ENCODE results near the gene ACSL4. TPM values are rescaled to one million over a fixed set of nuclear protein-coding genes. Genes with fewer than 3 reads are reported as not detected.

Gene ACSL4
- total RNA-seq, 1 experiment from 2014 or later = 55.2 TPM

DNA sequence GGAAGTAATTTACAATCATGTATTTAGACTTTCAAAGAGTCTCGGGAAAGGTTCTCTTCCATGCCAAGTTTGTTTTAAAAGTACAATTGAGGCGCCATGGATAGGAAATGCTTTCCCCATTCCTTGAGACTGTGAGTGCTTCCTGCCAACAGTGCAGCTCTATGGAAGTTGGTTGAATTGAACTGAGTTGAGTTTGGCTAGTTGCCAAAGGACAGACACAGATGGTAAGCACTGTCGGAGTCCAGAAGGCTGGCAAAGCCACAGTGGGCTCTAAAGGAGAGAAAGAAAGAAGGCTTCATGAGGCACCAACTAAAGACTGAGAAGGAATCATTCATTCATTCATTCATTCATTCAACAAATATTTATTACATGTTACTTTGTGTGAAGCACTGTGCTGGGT is 103.7 kb downstream of the ACSL4 start:
- no peak overlapping the region for H3K27ac ChIP-seq (ENCODE audit: low read length)
- no peaks in the 10 kb centered on the region for H3K9me3 ChIP-seq (ENCODE audit: control insufficient read depth, insufficient read depth, low read depth, low read length)
- no peaks in the 10 kb centered on the region for H3K27me3 ChIP-seq (ENCODE audit: control insufficient read depth, insufficient read depth, low read length)
- no peak for DNase-seq (ENCODE audit: low read depth, low spot score)
- BruUV-seq (replicated peaks) = no TSS peak
- ChIA-PET POLR2A (no interaction called here), CTCF (no interaction called here)
- no peak overlapping the region for H3K4me3 ChIP-seq (ENCODE audit: low read depth in 2 of 2, low read length in 2 of 2)
- no peak for ATAC-seq
- H3K4me1 ChIP-seq (ENCODE audit: control insufficient read depth, insufficient read depth, low read length) = no peaks in the 10 kb centered on the region
- intact Hi-C loops (cut with micrococcal nuclease; ENCODE audit: unreplicated experiment) = no loop called here
- H3K36me3 ChIP-seq (ENCODE audit: control insufficient read depth, insufficient read depth, low read length) = no peaks in the 10 kb centered on the region
- in situ Hi-C loops (cut with HindIII; ENCODE audit: low pct_unique_long_range_greater_than_20kb, low sequenced_read_pairs) = no loop called here
- TF ChIP-seq, protein P1, sequence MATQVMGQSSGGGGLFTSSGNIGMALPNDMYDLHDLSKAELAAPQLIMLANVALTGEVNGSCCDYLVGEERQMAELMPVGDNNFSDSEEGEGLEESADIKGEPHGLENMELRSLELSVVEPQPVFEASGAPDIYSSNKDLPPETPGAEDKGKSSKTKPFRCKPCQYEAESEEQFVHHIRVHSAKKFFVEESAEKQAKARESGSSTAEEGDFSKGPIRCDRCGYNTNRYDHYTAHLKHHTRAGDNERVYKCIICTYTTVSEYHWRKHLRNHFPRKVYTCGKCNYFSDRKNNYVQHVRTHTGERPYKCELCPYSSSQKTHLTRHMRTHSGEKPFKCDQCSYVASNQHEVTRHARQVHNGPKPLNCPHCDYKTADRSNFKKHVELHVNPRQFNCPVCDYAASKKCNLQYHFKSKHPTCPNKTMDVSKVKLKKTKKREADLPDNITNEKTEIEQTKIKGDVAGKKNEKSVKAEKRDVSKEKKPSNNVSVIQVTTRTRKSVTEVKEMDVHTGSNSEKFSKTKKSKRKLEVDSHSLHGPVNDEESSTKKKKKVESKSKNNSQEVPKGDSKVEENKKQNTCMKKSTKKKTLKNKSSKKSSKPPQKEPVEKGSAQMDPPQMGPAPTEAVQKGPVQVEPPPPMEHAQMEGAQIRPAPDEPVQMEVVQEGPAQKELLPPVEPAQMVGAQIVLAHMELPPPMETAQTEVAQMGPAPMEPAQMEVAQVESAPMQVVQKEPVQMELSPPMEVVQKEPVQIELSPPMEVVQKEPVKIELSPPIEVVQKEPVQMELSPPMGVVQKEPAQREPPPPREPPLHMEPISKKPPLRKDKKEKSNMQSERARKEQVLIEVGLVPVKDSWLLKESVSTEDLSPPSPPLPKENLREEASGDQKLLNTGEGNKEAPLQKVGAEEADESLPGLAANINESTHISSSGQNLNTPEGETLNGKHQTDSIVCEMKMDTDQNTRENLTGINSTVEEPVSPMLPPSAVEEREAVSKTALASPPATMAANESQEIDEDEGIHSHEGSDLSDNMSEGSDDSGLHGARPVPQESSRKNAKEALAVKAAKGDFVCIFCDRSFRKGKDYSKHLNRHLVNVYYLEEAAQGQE (IDR thresholded peaks at IDR 0.05; ENCODE audit: insufficient read depth in 1 of 2, low read depth in 2 of 2, low read length in 1 of 2) = no peak
- TF ChIP-seq POLR2AphosphoS5 (IDR thresholded peaks at IDR 0.05; ENCODE audit: low read depth, low read length) (no peak), SIN3A (IDR thresholded peaks at IDR 0.05; ENCODE audit: borderline replicate concordance, insufficient read depth, low read depth, low read length) (no peak)

DNA sequence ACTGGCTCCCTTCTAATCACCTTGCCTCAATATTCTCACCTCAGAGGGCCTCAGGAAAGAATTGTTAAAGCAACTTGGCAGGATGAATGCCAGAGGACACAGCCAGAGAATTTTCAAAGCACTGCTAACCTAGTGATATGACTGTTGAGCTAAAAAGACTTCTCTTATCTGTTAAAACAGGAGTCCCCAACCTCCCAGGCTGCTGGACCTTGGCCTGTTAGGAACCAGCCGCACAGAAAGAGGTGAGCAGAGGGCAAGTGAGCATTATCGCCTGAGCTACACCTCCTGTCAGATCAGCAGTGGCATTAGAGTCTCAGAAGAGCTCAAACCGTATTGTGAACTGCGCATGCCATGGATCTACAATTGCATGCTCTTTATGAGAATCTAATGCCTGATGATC is 106.4 kb downstream of the ACSL4 start:
- no peaks in the 10 kb centered on the region for H3K27me3 ChIP-seq (ENCODE audit: control insufficient read depth, insufficient read depth, low read length)
- H3K9me3 ChIP-seq (ENCODE audit: control insufficient read depth, insufficient read depth, low read depth, low read length) = no peaks in the 10 kb centered on the region
- DNase-seq (ENCODE audit: low read depth, low spot score) (no peak), ATAC-seq (no peak)
- no peaks in the 10 kb centered on the region for H3K36me3 ChIP-seq (ENCODE audit: control insufficient read depth, insufficient read depth, low read length)
- POLR2A ChIA-PET = interaction anchor here (0.7 kb wide), 1 partner anchor 505 kb away, joined by 4 read pairs; no protein-coding TSS in a partner anchor
- no peak for TF ChIP-seq TCF7L2 (IDR thresholded peaks at IDR 0.05; ENCODE audit: low read depth, low read length)
- TF ChIP-seq POLR2AphosphoS5 (IDR thresholded peaks at IDR 0.05; ENCODE audit: low read depth, low read length) = no peak
- TF ChIP-seq, protein P1 (IDR thresholded peaks at IDR 0.05; ENCODE audit: insufficient read depth in 1 of 2, low read depth in 2 of 2, low read length in 1 of 2) = no peak
- TF ChIP-seq, protein P2, sequence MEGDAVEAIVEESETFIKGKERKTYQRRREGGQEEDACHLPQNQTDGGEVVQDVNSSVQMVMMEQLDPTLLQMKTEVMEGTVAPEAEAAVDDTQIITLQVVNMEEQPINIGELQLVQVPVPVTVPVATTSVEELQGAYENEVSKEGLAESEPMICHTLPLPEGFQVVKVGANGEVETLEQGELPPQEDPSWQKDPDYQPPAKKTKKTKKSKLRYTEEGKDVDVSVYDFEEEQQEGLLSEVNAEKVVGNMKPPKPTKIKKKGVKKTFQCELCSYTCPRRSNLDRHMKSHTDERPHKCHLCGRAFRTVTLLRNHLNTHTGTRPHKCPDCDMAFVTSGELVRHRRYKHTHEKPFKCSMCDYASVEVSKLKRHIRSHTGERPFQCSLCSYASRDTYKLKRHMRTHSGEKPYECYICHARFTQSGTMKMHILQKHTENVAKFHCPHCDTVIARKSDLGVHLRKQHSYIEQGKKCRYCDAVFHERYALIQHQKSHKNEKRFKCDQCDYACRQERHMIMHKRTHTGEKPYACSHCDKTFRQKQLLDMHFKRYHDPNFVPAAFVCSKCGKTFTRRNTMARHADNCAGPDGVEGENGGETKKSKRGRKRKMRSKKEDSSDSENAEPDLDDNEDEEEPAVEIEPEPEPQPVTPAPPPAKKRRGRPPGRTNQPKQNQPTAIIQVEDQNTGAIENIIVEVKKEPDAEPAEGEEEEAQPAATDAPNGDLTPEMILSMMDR (IDR thresholded peaks at IDR 0.05) = no peak
- H3K27ac ChIP-seq (ENCODE audit: low read length) = no peak overlapping the region
- no TSS peak for BruUV-seq (replicated peaks)
- H3K4me3 ChIP-seq (ENCODE audit: low read depth in 2 of 2, low read length in 2 of 2) = no peak overlapping the region
- H3K4me1 ChIP-seq (ENCODE audit: control insufficient read depth, insufficient read depth, low read length) = no peaks in the 10 kb centered on the region
- CTCF ChIA-PET = no interaction called here
- intact Hi-C loops (cut with micrococcal nuclease; ENCODE audit: unreplicated experiment) (no loop called here), in situ Hi-C loops (cut with HindIII; ENCODE audit: low pct_unique_long_range_greater_than_20kb, low sequenced_read_pairs) (no loop called here)

All from Panc1 (cell line).